HuH-7.5 (cell line): ENCODE data around the gene RNF111.
"Not testable (repeated sequence)": the region's sequence is repeated elsewhere in the genome, so short reads cannot be mapped to it uniquely, and the experiment has no call there.

Experiments
- DNase-seq: peaks from one replicate; pipeline ENCODE4 v3.0.0; 2011; ENCODE audit warnings: low spot score

Gene RNF111

GRCh38 chr15:59133929-59134427 is 146.5 kb downstream of the RNF111 start:
- no peak for DNase-seq

- no peak for DNase-seq
These were observed 150.1 kb downstream of the RNF111 start for GRCh38 chr15:59137566-59137965.

- DNase-seq, result peak; percentile 74
These were observed 150.8 kb downstream of the RNF111 start for GRCh38 chr15:59138243-59138642.

- DNase-seq, result no peak
These were observed 153.2 kb downstream of the RNF111 start for GRCh38 chr15:59140422-59141226.

GRCh38 chr15:59143281-59143680 is 155.8 kb downstream of the RNF111 start:
- DNase-seq, result no peak

- not testable (repeated sequence) for DNase-seq
These were observed 157.1 kb downstream of the RNF111 start for GRCh38 chr15:59144594-59144993.
